Uterus (tissue), 2 donors: ENCODE results near the gene PCSK9.

Experiments used
- POLR2A ChIP-seq, 2 donors: fragments of 450-650 bp; IDR thresholded peaks; one replicate each; pipeline ENCODE4 v1.6.1; 2016; ENCODE audit warnings: antibody characterized with exemption in 2 of 2, mild to moderate bottlenecking in 1 of 2, moderate library complexity in 1 of 2
- TF ChIP-seq, protein P1 (sequence below), 4 experiments: fragments of 200-600 bp in 2 of 4; fragments of 450-650 bp in 2 of 4; sonication (generic) in 2 of 4; IDR thresholded peaks; one replicate each; pipeline ENCODE4 v1.5.1; 2016 to 2019; ENCODE audit warnings: antibody characterized with exemption in 4 of 4, mild to moderate bottlenecking in 2 of 4, moderate library complexity in 1 of 4

DNA sequence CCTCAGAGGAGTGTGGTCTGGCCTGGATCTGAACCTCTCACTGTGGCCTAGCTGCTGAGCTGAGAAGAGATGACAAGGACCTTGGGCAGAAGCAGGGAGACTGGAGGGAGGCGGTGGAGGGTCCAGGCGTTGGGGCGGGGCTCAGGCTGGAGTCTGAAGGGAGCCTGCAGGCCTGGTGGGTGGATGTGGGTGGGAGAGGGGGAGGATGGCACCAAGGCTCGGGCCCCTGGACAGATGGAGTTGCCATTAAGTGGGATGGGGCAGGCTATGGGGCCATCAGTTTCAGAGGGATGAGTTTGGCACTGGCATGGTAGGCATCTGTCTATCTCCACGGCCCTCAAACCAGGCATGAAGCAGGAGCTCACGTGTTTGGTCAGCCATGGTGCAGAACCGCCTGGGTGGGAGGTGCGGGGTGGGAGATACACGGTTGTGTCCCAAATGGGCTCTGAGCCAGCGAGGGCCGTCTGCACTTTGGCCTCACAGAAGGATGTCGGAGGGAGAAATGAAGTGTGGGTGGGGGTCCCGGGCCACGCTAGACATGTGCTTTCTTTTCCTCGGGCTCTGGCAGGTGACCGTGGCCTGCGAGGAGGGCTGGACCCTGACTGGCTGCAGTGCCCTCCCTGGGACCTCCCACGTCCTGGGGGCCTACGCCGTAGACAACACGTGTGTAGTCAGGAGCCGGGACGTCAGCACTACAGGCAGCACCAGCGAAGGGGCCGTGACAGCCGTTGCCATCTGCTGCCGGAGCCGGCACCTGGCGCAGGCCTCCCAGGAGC lies 23.6 kb downstream of the PCSK9 start:
- TF ChIP-seq POLR2A (IDR thresholded peaks at IDR 0.05), result no peak
- TF ChIP-seq, protein P1, sequence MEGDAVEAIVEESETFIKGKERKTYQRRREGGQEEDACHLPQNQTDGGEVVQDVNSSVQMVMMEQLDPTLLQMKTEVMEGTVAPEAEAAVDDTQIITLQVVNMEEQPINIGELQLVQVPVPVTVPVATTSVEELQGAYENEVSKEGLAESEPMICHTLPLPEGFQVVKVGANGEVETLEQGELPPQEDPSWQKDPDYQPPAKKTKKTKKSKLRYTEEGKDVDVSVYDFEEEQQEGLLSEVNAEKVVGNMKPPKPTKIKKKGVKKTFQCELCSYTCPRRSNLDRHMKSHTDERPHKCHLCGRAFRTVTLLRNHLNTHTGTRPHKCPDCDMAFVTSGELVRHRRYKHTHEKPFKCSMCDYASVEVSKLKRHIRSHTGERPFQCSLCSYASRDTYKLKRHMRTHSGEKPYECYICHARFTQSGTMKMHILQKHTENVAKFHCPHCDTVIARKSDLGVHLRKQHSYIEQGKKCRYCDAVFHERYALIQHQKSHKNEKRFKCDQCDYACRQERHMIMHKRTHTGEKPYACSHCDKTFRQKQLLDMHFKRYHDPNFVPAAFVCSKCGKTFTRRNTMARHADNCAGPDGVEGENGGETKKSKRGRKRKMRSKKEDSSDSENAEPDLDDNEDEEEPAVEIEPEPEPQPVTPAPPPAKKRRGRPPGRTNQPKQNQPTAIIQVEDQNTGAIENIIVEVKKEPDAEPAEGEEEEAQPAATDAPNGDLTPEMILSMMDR (IDR thresholded peaks at IDR 0.05), result no peak
